Fibroblast of mammary gland (primary cell): Measurements from ENCODE around the gene SRMS.
A peak's percentile ranks its signal among the peaks of the same experiment; 100 is the strongest.

ENCODE experiments used
- DNase-seq: peaks from one replicate; pipeline ENCODE4 v3.0.0-alpha.2; 2010; ENCODE audit warnings: low read depth
- H3K4me3 ChIP-seq: 2 replicates; pipeline ENCODE4 v1.5.1; 2011; ENCODE audit warnings: low read depth, mild to moderate bottlenecking, low read length, moderate library complexity; ENCODE audit not compliant: control insufficient read depth
- TF ChIP-seq, protein P1 (sequence below): conservative IDR thresholded peaks from 2 replicates; pipeline ENCODE4 v1.5.1; 2011; ENCODE audit warnings: low read depth, low read length, inconsistent platforms; ENCODE audit not compliant: control insufficient read depth, insufficient read depth

SRMS gene

GRCh38 chr20:63534831-63535651, 12.5 kb downstream of the SRMS start:
- DNase-seq = peak; percentile 24
- H3K4me3 ChIP-seq = no peak overlapping the region
- TF ChIP-seq, protein P1, sequence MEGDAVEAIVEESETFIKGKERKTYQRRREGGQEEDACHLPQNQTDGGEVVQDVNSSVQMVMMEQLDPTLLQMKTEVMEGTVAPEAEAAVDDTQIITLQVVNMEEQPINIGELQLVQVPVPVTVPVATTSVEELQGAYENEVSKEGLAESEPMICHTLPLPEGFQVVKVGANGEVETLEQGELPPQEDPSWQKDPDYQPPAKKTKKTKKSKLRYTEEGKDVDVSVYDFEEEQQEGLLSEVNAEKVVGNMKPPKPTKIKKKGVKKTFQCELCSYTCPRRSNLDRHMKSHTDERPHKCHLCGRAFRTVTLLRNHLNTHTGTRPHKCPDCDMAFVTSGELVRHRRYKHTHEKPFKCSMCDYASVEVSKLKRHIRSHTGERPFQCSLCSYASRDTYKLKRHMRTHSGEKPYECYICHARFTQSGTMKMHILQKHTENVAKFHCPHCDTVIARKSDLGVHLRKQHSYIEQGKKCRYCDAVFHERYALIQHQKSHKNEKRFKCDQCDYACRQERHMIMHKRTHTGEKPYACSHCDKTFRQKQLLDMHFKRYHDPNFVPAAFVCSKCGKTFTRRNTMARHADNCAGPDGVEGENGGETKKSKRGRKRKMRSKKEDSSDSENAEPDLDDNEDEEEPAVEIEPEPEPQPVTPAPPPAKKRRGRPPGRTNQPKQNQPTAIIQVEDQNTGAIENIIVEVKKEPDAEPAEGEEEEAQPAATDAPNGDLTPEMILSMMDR = no peak

DNA sequence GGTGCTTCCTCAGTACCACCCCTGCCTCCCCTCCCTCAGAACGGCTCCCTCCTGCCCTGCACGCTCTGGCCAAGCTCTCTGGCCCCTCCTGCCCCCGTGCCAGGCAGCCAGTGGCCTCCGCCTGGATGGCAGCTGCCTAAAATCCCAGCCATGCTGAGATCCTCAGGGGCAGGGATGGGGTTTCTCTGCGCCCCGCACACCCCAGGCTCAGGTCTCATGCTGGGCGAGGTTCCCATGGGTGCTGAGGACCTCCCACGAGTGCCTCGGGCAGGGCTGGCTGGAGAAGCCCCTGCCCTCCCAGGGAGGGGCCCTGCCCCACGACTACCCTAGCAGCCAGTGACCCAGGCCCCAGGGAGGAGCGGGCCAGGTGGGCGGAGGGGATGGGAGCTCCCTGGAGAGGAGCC, 13.1 kb downstream of the SRMS start:
- TF ChIP-seq, protein P1 = no peak
- no peak for DNase-seq
- no peak overlapping the region for H3K4me3 ChIP-seq

- TF ChIP-seq, protein P1 = no peak
- H3K4me3 ChIP-seq = no peak overlapping the region
- no peak for DNase-seq
Measured at GRCh38 chr20:63533871-63534393, 13.6 kb downstream of the SRMS start.

DNA sequence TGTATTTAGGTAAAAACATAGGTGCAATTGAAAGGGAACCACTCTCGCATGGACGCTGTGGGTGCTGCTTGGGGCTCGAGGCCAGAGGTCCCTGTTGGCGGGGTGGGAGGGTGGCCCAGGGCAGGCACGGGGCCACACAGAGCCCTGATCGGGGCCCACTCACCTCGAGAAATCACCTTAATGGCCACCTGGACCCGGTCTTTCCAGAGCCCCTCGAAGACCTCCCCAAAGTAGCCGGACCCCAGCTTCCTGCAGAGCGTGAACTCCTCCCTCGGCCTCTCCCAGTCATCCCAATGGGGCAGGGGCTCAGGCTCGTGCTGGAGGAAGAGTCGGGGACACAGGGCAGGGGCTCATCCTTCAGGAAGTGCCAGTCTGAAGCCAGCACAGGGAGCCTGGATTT, 14.2 kb downstream of the SRMS start:
- TF ChIP-seq, protein P1 = no peak
- H3K4me3 ChIP-seq = no peak overlapping the region
- no peak for DNase-seq

DNA sequence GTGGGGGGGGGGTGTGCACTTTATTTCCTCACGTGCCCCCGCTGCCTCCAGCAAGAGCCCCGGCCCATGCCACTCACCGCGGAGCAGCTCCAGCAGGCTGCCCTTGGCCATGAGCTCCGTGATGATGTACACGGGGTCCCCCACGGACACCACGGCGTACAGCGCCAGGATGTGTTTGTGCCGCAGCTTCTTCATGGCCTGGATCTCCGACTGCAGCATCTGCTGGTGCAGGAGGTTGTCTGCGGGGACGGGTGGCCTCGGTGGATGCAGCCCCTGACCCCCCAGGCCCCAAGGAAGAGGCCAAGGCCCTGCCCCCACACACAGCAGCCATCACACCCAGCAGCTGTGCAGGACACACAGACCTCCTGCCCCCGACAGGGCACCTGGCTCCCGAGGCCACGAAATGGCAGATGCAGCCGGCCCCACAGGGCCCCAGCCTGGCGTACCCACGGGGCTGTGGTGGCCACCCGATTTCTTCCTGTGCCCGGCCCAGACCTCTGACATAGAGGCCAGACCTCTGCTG, 15.0 kb downstream of the SRMS start:
- H3K4me3 ChIP-seq = no peak overlapping the region
- no peak for DNase-seq
- TF ChIP-seq, protein P1 = no peak

GRCh38 chr20:63531686-63532448, 15.7 kb downstream of the SRMS start:
- H3K4me3 ChIP-seq = no peak overlapping the region
- no peak for DNase-seq
- TF ChIP-seq, protein P1 = no peak
